GM18520 (cell line): ENCODE measurements around the gene S100A4.
A peak's percentile ranks its signal among the peaks of the same experiment; 100 is the strongest.
"Not testable (repeated sequence)": the region's sequence is repeated elsewhere in the genome, so short reads cannot be mapped to it uniquely, and the experiment has no call there.

Experiments
- ATAC-seq: cut with Tn5 transposase; IDR thresholded peaks from one replicate; pipeline ENCODE4 v1.9.1; 2021; ENCODE audit not compliant: unreplicated experiment

S100A4 gene

DNA sequence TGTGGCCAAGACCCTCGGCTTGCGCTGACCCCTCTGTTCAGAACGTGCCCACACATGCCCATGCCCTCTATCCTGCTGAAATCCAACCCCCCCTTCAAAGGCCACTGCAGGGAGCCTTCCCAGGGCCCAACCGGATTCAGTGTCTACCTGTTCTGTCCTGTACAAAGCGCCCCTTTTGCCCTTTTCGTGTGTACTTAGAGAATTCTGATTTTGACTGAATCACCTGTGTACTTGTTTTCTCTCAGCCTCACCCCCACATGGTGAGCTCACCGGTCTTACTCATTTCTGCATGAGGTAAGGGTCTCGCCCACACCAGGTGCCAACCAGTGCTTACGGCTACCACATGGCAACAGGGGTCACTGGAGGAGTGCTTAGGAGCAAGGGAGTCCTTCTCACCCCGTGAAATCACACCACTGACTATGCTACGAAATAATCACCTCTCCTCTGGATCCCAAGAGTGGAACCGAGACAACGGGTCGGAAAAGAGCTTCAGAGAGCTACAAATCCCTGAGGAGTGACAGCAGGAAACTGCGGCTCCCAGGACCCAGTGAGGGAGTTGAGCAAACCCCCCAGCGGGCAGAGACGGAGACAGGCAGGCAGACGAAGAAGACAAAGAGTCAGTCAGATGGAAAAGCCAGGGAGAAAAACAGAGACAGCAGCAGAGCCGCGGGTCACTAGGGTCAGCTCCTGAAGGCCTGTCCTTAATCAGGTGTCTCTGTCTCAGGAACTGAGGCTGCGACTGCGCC lies 22.2 kb upstream of the S100A4 start:
- ATAC-seq, result no peak

- no peak for ATAC-seq
Observed at GRCh38 chr1:153566414-153567371, 21.1 kb upstream of the S100A4 start.

- peak; percentile 34 for ATAC-seq
Observed at GRCh38 chr1:153565529-153566374, 20.1 kb upstream of the S100A4 start, which contains the start of gene S100A2. Gene S100A2 (minus strand): TSS chr1:153565844. CDS start chr1:153563877, 1,967 bp downstream.

DNA sequence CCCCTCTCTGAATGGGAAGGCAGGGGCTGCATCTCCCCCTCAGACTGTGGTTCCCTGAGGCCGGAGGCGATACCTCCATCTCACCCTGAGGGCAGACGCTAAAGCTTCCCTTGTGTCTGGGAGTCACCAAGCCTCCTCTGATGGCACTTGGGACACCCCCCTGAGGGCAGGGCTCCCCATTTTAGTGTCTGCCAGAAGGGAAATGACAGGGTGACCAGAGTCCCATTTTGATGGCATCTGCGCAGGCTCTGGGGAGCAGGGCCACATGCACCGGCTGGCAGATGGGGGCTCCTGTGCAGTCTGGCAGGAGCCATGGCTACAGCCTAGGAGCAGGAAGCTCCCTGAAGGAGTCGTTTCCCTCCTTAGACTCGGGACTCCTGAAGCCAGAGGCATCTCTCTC lies 18.4 kb upstream of the S100A4 start:
- no peak for ATAC-seq

DNA sequence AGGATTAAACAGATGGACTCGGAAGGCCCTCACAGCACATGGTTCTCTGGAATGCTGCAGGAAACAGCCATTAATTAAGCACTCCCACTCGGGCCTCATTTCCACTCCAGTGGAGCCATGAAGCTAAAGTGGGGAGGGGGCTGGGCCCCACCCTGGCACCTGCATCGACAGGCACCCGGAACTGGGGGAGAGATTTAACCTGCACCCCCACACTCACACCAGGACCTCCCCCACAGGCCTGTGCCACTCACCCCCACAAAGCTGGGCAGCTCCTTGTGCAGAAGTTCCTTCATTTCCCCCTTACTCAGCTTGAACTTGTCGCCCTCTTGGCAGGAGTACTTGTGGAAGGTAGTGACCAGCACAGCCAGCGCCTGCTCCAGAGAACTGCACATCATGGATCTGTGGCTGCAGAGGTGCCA lies 17.9 kb upstream of the S100A4 start:
- ATAC-seq, result no peak

- not testable (repeated sequence) for ATAC-seq
Observed at GRCh38 chr1:153562021-153562420, 16.4 kb upstream of the S100A4 start.

DNA sequence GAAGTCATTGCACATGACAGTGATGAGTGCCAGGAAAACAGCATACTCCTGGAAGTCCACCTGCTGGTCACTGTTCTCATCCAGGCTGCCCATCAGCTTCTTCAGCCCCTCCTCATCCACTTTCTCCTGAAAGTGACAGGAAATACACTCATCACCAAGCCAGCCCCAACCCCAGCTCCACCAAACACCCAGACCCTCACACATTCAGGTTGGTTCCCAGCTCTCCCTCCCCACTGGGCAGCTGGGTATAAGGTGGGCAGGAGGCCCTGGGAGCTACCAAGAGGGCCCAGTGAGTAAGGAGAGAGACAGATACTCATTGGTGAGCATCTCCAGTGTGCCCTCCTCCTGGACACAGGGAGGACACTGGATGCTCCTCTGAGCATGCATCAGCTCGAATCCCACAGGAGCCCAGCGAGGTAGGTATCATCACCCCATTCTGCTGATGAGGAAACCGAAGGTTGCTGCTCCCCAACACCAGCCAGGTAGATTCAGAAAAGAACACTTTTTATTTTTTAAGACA lies 15.9 kb upstream of the S100A4 start:
- ATAC-seq, result no peak

DNA sequence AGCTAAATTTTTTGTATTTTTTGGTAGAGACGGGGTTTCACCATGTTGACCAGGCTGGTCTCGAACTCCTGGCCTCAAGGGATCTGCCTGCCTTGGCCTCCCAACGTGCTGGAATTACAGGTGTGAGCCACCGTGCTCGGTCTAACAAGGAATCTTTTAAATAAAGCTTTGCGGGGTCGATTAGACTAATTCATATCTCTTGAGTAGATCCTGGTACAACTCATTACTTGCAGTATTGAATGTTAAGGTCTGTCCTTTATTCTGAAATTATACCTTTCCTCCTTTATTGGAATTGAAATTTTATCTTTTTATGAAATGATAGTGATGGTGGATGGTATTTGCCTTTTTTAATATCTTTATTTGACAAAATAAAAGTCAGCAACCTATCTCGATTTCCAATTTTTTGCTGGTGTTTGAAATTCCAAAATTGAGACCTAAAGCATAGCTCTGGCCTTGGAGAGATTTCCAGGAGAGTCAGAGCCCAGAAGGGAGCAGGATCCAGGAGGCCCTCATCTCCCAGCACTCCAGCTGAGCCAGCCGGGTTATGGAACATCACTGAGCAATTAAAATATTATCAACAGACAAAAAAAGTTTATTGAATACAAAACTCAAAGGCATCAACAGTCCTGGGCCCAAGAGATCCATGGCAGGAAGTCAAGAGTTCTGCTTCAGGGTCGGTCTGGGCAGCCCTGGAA lies 15.3 kb upstream of the S100A4 start:
- no peak for ATAC-seq

- ATAC-seq, result no peak
Observed at GRCh38 chr1:153560241-153560640, 14.6 kb upstream of the S100A4 start.

GRCh38 chr1:153557877-153558276 lies 12.3 kb upstream of the S100A4 start:
- no peak for ATAC-seq

- no peak for ATAC-seq
Observed at GRCh38 chr1:153556348-153556747, 10.7 kb upstream of the S100A4 start.

- no peak for ATAC-seq
Observed at GRCh38 chr1:153553830-153554541, 8.4 kb upstream of the S100A4 start.

GRCh38 chr1:153553096-153553495 lies 7.5 kb upstream of the S100A4 start:
- ATAC-seq, result no peak

GRCh38 chr1:153552335-153552734 lies 6.7 kb upstream of the S100A4 start:
- no peak for ATAC-seq

DNA sequence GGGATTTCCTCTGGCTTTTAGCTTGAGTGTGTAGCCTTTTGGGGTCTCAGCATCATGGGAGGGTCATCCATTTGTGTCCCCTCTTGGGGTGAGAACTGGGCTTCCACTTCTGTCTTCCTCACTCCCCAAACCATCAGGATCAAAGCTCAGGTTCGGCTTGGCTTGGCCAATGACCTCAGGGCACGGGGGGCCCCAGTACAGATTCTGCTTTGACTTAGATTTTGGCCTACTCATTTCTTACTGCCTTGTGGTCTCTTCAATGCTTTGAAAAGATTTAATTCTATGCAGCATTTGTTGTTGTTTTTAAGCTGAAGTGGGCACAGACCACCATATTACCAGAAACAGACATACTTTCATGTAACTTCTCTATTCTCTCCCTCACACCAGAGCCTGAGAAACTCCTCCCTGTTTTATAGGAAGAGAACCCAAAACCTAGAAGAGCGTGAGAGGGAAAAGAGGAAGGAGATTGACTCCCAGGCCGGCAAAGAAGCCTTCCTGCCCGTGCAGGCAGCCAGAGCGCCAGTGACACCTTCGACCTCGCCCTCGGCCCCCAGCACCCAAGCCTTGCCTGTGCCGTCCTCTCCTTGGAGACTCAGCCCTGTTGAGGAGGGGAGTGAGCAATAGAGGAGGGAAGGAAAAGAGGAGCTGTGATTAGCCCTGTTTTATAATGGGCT lies 5.4 kb upstream of the S100A4 start:
- no peak for ATAC-seq

DNA sequence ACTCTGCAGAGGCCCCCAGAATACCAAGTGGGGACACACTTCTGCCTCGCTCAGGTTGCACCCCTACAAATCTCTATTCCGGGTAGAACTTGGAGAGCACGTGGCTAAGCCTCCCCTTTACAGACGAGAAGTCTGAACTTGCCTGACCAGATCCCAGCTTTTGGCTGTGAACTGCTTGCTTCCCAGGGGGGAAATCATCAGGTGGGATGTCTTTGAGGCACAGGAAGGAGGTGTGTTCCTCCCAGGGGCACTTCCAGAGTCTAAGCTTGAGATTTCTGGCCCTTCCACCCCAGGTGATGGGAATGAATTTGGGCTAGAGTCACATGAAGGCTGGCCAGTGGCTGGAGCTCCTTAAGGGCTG lies 4.8 kb upstream of the S100A4 start:
- ATAC-seq, result no peak

DNA sequence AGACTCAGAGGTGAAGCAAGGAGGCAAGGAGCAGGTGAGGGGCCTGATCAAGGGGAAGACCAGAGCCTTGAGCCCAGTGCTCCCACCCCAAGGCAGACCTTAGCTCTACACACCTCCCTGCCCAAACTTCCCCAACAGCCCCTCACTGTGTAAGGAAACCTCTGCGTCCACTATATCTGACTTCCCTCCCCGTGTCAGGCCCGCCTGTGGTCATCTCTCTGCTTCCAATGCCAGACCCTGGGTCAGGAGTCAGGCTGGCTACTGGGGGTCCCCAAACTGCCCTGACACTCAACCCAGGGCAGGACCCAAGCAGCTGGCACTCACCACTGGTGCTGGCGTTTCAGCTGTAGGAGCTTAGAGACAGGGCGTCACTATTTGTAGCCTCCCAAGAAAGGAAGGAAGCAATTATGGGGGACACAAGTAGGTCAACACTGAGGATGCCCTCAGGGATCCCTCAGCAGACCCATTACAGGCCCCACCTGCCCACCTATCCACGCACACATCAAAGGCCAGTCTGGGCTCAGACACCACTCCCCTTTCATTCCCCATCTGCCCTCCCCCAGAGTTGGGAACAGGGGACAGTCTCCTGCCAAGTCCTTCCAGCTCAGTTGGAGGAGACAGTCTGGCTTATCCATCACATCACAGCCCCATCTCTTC lies 4.3 kb upstream of the S100A4 start:
- no peak for ATAC-seq
